Stimulated activated CD4-positive, alpha-beta T cell treated with anti-CD3 and anti-CD28 coated beads, Interleukin-1b, Interleukin-23, amount 100 ng/mL, for 48 hours (primary cell): ENCODE data around the gene CATSPERZ.
A peak's percentile ranks its signal among the peaks of the same experiment; 100 is the strongest.
"Not testable (repeated sequence)": the region's sequence is repeated elsewhere in the genome, so short reads cannot be mapped to it uniquely, and the experiment has no call there.

Experiments
- DNase-seq: peaks from one replicate; pipeline ENCODE4 v3.0.0-alpha.2; 2020

The CATSPERZ gene

DNA sequence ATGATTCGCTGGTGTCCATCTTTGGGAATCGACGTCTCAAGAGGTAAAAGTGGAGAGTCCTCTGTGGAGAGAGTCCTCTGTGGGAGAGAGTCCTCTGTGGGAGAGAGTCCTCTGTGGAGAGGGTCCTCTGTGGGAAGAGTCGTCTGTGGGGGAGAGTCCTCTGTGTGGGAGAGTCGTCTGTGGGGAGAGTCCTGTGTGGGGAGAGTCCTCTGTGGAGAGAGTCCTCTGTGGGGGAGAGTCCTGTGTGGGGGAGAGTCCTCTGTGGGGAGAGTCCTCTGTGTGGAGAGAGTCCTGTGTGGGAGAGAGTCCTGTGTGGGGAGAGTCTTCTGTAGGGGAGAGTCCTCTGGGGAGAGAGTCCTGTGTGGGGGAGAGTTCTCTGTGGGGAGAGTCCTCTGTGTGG lies 20.9 kb downstream of the CATSPERZ start:
- DNase-seq: no peak

GRCh38 chr11:64321533-64321932 lies 21.4 kb downstream of the CATSPERZ start:
- no peak for DNase-seq

DNA sequence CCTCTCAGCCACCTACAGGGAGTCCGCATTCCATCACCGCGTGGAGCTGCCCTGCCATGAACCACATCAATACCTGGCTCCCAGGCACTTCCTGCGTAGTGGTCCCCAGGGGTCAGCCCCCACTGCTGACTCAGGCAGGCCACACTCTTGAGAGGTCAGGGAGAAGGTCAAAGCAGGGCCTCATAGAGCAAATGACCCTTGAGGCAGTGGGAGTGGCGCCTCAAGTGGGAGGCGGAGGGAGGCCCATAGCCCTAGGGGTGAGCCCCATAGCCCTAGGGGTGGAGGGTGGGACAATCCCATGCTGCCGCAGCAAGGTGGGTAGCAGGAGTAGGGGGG lies 22.7 kb downstream of the CATSPERZ start:
- DNase-seq: no peak

GRCh38 chr11:64323373-64323772 lies 23.2 kb downstream of the CATSPERZ start:
- no peak for DNase-seq

DNA sequence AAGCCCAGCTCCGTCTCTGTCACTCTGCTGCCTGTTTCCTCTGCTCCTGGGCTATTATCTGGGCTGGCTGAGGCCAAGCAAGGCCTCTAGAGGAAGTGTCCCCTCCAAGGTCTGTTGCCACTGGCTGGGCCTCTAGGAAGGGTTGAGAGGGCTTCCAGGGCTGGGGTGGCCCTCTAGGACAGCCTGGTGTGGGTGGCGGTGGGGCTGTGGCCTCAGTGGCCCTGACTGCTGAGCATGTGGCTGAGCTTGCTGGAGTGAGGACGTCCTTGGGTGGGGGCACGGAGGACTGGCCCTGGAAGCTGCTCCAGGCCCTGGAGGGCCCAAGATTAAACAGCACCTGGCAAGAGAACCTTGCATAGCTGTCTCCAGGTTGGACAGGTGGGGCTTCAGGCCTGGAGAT lies 23.8 kb downstream of the CATSPERZ start:
- not testable (repeated sequence) for DNase-seq

- DNase-seq: no peak
Observed at GRCh38 chr11:64324692-64325469, 24.7 kb downstream of the CATSPERZ start.

GRCh38 chr11:64327375-64327774 lies 27.2 kb downstream of the CATSPERZ start:
- DNase-seq: no peak

GRCh38 chr11:64327993-64328392 lies 27.8 kb downstream of the CATSPERZ start:
- DNase-seq: no peak

GRCh38 chr11:64330888-64331287 lies 30.7 kb downstream of the CATSPERZ start:
- no peak for DNase-seq

- peak; percentile 84 for DNase-seq
Observed at GRCh38 chr11:64331569-64332371, 31.6 kb downstream of the CATSPERZ start.

DNA sequence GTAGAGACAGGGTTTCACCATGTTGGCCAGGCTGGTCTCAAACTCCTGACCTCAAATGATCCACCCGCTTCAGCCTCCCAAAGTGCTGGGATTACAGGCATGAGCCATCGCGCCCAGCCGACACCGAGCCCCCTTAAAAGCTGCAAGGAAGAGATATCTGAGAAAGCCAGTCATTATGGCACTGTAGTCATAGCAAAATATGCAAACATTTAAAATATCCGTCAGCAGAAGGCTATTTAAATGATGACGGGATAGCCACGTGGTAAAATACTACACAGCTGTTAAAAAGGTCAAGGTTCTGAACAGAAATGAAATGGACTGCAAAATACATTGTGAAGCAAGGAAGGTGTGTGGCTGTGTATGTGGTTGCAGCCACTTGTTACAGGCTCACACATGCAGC lies 33.4 kb downstream of the CATSPERZ start:
- no peak for DNase-seq

- DNase-seq: peak; percentile 80
Observed at GRCh38 chr11:64334764-64335735, 34.9 kb downstream of the CATSPERZ start.

DNA sequence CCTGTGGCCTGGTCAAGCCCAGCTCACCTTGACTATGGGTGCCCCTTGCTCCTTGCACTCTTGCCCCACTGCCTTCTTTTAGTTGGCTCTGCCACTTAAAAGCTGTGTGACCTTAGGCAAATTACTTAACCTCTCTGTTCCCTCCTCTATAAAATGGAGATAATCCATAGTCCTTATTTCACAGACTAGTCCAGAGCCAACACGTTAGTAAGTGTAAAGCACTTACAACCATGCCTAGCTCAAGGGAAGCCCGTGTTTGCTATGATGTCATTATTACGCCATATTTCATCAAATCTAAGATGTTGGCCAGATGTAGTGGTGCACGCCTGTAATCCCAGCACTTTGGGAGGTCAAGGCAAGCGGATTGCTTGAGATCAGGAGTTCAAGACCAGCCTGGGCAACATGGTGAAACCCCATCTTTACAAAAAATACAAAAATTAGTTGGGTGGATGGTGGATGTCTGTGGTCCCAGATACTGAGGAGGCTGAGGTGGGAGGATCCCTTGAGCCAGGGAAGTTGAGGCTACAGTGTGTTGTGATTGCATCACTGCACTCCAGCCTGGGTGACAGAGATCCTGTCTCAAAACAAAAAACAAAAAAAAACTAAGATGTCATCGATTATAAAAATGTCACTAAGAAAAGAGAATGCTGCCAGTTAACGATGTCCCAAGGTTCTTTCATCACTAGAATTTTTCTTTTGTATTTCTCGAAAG lies 37.5 kb downstream of the CATSPERZ start:
- no peak for DNase-seq

DNA sequence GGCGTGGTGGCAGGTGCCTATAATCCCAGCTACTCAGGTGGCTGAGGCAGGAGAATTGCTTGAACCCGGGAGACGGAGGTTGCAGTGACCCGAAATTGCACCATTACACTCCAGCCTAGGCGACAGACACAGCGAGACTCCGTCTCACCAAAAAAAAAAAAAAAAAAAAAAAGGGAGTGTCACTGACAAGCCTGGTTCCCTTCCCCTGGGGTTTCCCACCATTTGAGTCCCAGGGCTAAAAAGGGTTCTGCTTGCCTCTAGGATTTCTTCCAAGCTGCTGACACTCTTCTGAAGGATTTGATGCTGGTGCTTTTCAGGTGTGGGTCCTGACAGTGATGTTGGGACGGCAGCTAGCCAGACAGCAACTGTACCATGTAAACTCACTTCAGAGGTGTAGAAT lies 38.6 kb downstream of the CATSPERZ start:
- DNase-seq: no peak

DNA sequence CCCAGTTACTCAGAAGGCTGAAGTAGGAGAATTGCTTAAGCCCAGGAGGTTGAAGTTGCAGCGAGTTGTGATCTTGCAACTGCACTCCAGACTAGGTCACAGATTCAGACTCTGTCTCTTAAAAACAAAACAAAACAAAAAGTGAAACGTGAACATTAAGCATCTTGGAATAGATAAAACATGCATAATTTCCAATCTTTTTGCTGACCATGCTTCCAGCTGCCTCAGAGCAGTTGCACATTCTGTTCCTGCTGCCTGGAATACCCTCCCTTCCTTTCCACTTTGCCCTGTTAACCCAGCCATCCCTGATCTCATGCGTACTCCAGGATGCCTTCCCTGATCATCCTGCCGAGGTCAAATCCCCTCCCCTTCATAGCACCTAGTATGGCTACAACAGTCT lies 39.1 kb downstream of the CATSPERZ start:
- DNase-seq: no peak

- peak; percentile 85 for DNase-seq
Observed at GRCh38 chr11:64339754-64340408, 39.7 kb downstream of the CATSPERZ start, which contains the start of gene CCDC88B. TSS of gene CCDC88B (plus strand) at chr11:64340204. CDS start at chr11:64340267, 63 bp downstream.

DNA sequence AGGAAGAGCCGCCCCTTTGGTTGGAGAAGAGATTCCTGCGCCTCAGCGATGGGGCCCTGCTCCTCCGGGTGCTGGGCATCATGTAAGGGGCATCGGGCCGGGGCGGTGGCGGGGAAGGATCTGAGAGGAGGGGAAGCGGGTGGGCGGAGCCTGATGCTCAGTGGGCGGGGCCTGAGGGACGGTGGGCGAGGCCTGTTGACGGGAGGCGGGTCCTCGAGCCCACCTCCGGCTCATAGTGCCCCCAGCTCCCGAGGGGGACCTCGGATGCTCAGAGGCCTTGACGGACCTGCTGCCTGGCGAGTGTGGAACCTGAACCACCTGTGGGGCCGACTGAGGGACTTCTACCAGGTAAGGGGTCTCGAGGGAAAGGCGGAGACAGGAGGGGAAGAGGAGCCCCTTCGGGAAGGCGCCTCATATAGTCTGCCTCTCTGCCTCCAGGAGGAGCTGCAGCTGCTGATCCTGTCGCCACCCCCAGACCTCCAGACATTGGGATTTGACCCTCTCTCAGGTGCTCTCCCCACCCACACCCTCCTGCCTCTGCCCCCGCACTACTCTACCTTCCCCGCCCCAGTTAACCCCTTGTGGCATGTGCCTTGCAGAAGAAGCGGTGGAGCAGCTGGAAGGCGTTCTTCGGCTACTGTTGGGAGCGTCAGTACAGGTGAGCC lies 40.6 kb downstream of the CATSPERZ start:
- DNase-seq: peak; percentile 81

DNA sequence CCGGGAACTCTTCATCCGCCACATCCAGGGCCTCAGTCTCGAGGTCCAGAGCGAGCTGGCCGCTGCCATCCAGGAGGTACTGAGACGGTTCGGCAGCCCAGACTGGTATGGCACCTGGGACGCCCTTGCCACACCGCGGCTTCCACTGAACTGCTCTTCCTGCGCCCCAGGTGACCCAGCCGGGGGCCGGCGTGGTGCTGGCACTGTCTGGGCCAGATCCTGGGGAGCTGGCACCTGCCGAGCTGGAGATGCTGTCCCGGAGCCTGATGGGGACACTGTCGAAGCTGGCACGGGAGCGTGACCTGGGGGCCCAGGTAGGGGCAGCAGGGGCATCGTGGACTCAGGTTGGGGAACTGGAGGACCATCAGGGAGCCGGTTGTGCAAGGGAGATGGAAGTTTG lies 41.3 kb downstream of the CATSPERZ start:
- DNase-seq: no peak

DNA sequence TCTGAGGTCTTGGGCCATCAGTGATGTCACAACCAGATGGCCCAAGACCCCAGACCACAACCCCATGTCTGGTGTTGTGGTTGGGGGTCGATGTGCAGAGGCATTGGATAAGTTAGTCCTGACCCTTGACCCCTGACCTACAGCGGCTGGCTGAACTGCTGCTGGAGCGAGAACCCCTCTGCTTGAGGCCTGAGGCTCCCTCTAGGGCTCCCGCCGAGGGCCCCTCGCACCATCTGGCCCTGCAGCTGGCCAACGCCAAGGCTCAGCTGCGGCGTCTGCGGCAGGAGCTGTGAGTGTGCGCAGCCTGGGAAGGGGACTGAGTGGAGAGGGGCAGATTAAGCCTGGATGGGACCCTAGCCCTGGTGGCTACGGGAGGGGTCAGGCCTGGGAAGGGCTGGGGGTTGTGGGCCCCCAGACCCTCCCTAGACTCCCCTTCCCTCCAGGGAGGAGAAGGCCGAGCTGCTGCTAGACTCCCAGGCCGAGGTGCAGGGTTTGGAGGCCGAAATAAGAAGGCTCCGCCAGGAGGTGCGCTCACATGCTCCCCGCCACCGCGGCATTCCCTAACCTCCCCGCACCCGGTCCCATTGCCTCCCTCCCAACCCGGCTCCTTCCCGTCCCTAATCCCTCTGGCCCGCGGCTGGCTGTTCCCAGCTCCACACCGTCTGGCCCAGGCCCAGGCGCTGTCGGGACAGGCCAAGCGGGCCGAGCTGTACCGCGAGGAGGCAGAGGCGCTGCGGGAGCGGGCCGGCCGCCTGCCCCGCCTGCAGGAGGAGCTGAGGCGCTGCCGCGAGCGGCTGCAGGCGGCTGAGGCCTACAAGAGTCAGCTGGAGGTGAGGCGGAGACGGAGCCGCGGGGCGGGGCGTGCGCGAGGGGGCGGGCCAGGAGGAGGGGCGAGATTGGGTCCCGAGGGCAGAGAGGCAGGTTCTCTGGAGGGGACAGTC lies 42.0 kb downstream of the CATSPERZ start:
- DNase-seq: peak; percentile 93
